Measurements from ENCODE around the gene SCRT2.

DNA sequence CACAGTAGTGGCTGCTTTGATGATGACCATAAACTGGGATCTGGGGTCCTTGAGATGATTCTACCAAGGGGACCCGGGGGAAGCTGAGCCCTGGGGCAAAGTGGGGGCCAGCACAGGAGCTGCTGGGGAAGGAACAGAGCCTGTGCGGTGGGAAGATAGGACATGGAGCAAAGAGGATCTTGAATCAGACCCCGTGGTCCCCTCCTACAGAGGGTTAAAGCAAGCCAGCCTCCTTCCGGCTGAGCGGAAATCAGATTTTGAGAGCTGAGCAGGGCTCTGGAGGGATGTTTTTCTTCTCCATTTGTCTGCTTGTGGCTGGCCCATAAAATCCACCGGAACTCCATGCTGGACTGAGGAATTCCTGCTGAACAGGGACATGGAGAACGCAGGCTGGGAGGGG is 55.4 kb downstream of the SCRT2 start:
- TF ChIP-seq CEBPB (IDR thresholded peaks at IDR 0.05; ENCODE audit: low read depth, low read length): no peak
- TF ChIP-seq, protein P1, sequence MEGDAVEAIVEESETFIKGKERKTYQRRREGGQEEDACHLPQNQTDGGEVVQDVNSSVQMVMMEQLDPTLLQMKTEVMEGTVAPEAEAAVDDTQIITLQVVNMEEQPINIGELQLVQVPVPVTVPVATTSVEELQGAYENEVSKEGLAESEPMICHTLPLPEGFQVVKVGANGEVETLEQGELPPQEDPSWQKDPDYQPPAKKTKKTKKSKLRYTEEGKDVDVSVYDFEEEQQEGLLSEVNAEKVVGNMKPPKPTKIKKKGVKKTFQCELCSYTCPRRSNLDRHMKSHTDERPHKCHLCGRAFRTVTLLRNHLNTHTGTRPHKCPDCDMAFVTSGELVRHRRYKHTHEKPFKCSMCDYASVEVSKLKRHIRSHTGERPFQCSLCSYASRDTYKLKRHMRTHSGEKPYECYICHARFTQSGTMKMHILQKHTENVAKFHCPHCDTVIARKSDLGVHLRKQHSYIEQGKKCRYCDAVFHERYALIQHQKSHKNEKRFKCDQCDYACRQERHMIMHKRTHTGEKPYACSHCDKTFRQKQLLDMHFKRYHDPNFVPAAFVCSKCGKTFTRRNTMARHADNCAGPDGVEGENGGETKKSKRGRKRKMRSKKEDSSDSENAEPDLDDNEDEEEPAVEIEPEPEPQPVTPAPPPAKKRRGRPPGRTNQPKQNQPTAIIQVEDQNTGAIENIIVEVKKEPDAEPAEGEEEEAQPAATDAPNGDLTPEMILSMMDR (conservative IDR thresholded peaks at IDR 0.05; ENCODE audit: low read depth, low read length): no peak
- TF ChIP-seq POLR2A (IDR thresholded peaks at IDR 0.05; ENCODE audit: low read depth, low read length): no peak
- TF ChIP-seq MAZ (IDR thresholded peaks at IDR 0.05; ENCODE audit: borderline replicate concordance, low read depth, low read length): no peak
- no peak for TF ChIP-seq NFE2L2 (IDR thresholded peaks at IDR 0.05; ENCODE audit: low read depth, low read length)
- no peak for TF ChIP-seq RAD21 (IDR thresholded peaks at IDR 0.05; ENCODE audit: low read length)
- TF ChIP-seq MXI1 (IDR thresholded peaks at IDR 0.05; ENCODE audit: borderline replicate concordance, low read depth, low read length): no peak
- TF ChIP-seq RFX5 (IDR thresholded peaks at IDR 0.05; ENCODE audit: low read depth, low read length): no peak
- TF ChIP-seq CHD1 (IDR thresholded peaks at IDR 0.05; ENCODE audit: low read depth, low read length): no peak
- TF ChIP-seq BHLHE40 (IDR thresholded peaks at IDR 0.05; ENCODE audit: low read depth, low read length): no peak
